ENCODE measurements around the gene DUSP6. TPM values are rescaled to one million over a fixed set of nuclear protein-coding genes. Genes with fewer than 3 reads are reported as not detected.

The DUSP6 gene
- total and polyA plus RNA-seq, 8 donors = 115 to 333 (median 202) TPM

- Histone ChIP-seq H3K36me3 (no peaks in the 10 kb centered on the region), H3K4me1 (peaks cover 0 to 12% of the 10 kb centered on the region in 2 donors), H3K27me3 (no peaks in the 10 kb centered on the region), H3K27ac (no peak overlapping the region), H3K9me3 (no peaks in the 10 kb centered on the region), H3K4me3 (no peak overlapping the region)
- no peak for TF ChIP-seq CTCF (IDR thresholded peaks at IDR 0.05)
- DNase-seq = no peak
- ATAC-seq = no peak
- intact Hi-C loops (cut with DNase I) = no loop called here
Measured at GRCh38 chr12:89311703-89312293, 40.5 kb downstream of the DUSP6 start.

GRCh38 chr12:89309815-89310214 is 42.5 kb downstream of the DUSP6 start:
- no peak for ATAC-seq
- no peaks in the 10 kb centered on the region for H3K27me3 ChIP-seq
- no peak for TF ChIP-seq CTCF (IDR thresholded peaks at IDR 0.05)

GRCh38 chr12:89309440-89309802 is 42.9 kb downstream of the DUSP6 start:
- H3K27ac ChIP-seq = no peak overlapping the region
- H3K27me3 ChIP-seq = no peaks in the 10 kb centered on the region
- no peaks in the 10 kb centered on the region for H3K36me3 ChIP-seq
- peaks cover 0 to 16% of the 10 kb centered on the region in 2 donors for H3K4me1 ChIP-seq
- no peak for TF ChIP-seq CTCF (IDR thresholded peaks at IDR 0.05)
- ATAC-seq (no peak), DNase-seq (no peak)
- intact Hi-C loops (cut with DNase I) = no loop called here
- H3K9me3 ChIP-seq = no peaks in the 10 kb centered on the region
- no peak overlapping the region for H3K4me3 ChIP-seq

More at GRCh38 chr12:89309815-89310214, 42.5 kb downstream of the DUSP6 start:
- H3K9me3 ChIP-seq = no peaks in the 10 kb centered on the region
- no peaks in the 10 kb centered on the region for H3K36me3 ChIP-seq
- H3K4me3 ChIP-seq = no peak overlapping the region
- intact Hi-C loops (cut with DNase I) = no loop called here
- H3K4me1 ChIP-seq = peaks cover 0 to 16% of the 10 kb centered on the region in 2 donors
- no peak overlapping the region for H3K27ac ChIP-seq
- no peak for DNase-seq

GRCh38 chr12:89307474-89308253 is 44.6 kb downstream of the DUSP6 start:
- H3K27ac ChIP-seq = peak overlapping the region in 1 of 2 donors; percentile 50
- ATAC-seq (no peak), DNase-seq (no peak)
- no peaks in the 10 kb centered on the region for H3K27me3 ChIP-seq
- peaks cover 0 to 16% of the 10 kb centered on the region in 2 donors for H3K4me1 ChIP-seq
- no peak for TF ChIP-seq CTCF (IDR thresholded peaks at IDR 0.05)
- no peaks in the 10 kb centered on the region for H3K9me3 ChIP-seq
- intact Hi-C loops (cut with DNase I) = no loop called here
- H3K36me3 ChIP-seq = no peaks in the 10 kb centered on the region
- H3K4me3 ChIP-seq = no peak overlapping the region

- peak; percentile 32 for ATAC-seq
- no peak for DNase-seq
- H3K4me1 ChIP-seq = peaks cover 0 to 16% of the 10 kb centered on the region in 2 donors
- no peak overlapping the region for H3K4me3 ChIP-seq
- peak overlapping the region in 1 of 2 donors; percentile 50 for H3K27ac ChIP-seq
- no peaks in the 10 kb centered on the region for H3K27me3 ChIP-seq
- intact Hi-C loops (cut with DNase I) = no loop called here
- H3K36me3 ChIP-seq = no peaks in the 10 kb centered on the region
- H3K9me3 ChIP-seq = no peaks in the 10 kb centered on the region
- TF ChIP-seq CTCF (IDR thresholded peaks at IDR 0.05) = no peak
Measured at GRCh38 chr12:89306827-89307473, 45.4 kb downstream of the DUSP6 start.

Data from left lung (tissue), 10 donors.